GM18951 (cell line): Measurements from ENCODE around the gene MALT1.

ENCODE experiments used
- POLR2A ChIP-seq: IDR thresholded peaks from 4 replicates; pipeline ENCODE4 v1.6.1; 2011; ENCODE audit warnings: mild to moderate bottlenecking; ENCODE audit not compliant: insufficient read length, insufficient read depth; ENCODE audit errors: extremely low read depth
- in situ Hi-C: fragments of 300-500 bp; cut with MboI; formaldehyde crosslinking; loops from one replicate; pipeline ENCODE4 v1.12.0; 2022; ENCODE audit warnings: low sequenced_read_pairs, mixed read lengths, inconsistent platforms; ENCODE audit not compliant: unreplicated experiment

The MALT1 gene

DNA sequence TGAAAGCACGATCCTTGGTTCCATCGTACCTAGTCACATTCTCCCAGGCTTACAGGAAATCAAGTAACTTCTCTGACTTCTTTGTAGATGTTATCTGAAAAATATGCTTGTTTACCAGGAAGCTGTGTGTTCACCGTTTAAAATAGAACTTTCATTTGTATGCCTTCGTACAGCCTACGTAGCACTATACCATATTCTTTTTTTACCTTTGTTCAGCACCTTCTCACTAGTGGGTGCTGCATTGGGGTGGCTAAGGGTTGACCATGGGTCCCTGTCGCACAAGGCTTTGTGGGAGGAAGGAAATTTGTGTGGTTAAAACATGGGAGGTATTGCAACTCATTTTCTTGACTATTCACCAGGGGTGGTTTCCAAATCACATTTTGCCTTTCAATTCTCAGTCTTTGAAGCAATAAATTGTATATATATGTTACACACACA lies 16.6 kb downstream of the MALT1 start:
- in situ Hi-C loops: no loop called here
- TF ChIP-seq POLR2A: no peak

DNA sequence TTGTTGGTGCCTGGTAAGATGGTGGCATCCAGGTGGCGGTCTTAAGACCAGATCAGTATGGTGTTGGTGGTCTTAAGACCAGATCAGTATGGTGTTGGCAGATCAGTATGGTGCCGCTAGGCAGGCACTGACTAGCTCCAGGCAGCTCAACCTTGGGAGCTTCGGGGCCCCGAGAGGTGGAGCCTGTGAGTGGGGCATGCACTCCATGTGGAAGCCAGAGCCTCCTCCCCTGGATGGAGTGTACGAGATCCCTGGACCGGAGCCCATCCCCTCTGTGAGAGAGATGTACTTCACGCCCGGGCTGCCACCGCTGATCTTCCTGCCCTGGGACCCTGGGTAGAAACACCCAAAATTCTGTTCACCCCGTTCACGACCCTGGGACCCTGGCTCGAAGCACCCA lies 19.0 kb downstream of the MALT1 start:
- no peak for TF ChIP-seq POLR2A
- in situ Hi-C loops: no loop called here

DNA sequence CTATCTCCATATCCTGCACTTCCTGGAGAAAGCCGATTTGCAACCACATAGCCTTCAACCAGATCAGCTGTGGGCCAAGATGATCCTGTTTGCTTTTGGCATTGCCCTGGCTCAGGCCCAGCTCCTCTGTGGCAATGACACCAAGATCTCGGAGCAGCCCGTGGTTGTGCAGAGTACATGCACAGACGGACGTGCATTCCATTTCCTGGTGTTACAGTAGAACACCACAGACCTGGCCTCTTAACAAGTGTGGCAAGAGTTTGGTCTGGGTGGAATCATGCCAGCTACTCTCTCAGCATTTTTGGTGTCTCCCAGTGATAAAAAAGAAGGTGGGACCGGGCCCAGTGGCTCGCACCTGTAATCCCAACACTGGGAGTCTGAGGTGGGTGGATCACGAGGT lies 20.0 kb downstream of the MALT1 start:
- no peak for TF ChIP-seq POLR2A
- in situ Hi-C loops: no loop called here

- in situ Hi-C loops: no loop called here
- no peak for TF ChIP-seq POLR2A
Measured at GRCh38 chr18:58692422-58693185, 21.3 kb downstream of the MALT1 start.

DNA sequence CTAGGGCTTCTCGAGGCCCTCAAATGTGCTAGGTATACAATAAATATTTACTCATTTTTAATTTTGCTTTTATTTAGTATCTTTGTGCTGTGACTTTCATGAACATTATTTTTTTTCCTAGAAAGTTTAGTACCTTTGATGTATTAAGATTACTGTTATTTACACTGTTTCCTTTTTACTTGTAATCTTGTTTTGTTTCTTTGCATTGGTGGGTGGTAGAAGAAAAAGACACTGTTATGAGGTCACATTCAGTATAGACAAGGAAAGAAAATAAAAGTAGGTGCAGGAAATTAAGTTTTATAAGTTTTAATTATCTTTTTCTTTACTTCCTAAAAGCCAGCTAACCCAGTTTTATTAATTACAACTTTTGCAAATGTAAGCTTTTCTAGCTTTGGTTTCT lies 23.0 kb downstream of the MALT1 start:
- in situ Hi-C loops: no loop called here
- TF ChIP-seq POLR2A: no peak

- TF ChIP-seq POLR2A: no peak
- in situ Hi-C loops: no loop called here
Measured at GRCh38 chr18:58694720-58695468, 23.6 kb downstream of the MALT1 start.

GRCh38 chr18:58695772-58696171 lies 24.5 kb downstream of the MALT1 start:
- in situ Hi-C loops: no loop called here
- no peak for TF ChIP-seq POLR2A

- in situ Hi-C loops: no loop called here
- no peak for TF ChIP-seq POLR2A
Measured at GRCh38 chr18:58697146-58697545, 25.9 kb downstream of the MALT1 start.

DNA sequence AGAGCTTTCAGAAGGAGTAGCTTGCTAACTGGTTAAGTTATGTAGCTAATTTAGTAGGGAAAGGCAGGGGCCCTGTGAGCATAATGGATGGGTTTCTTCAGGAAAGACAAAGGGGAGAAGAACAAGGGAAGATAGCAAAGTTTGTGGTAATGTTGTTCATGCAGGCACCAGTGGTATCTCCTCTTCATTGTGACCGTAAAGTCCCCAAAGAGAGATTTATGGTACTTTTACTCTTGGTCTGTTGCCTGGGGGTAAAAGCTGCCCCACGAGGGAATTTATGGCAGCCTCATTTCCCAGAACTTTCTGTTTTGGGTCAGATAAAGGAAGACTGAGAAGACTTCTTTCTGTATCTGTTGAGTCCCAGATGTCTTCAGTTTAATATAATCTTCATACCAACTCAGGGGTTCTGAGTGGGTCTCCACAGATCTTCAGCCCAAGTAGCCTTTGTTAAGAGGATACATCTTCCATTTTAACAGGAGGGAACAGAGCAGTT lies 27.5 kb downstream of the MALT1 start:
- in situ Hi-C loops: no loop called here
- TF ChIP-seq POLR2A: no peak

DNA sequence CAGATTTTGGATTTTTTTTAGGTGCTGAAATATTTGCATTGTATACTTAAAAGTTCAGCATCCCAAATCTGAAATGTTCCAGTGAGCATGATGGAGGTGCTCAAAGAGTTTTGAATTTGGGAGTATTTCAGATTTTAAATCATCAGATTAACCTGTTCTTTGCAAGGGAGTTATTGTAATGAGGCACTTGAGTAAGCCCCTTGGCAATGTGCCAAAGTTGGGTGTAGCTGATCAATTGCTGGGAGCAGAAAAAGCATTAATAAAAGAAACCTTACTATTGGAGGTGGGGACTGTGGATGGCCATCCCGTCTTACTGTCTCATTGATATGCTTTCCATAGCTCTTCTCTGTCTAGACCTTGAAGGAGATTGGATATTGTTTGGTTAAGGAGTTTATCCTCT lies 28.3 kb downstream of the MALT1 start:
- in situ Hi-C loops: no loop called here
- TF ChIP-seq POLR2A: no peak

DNA sequence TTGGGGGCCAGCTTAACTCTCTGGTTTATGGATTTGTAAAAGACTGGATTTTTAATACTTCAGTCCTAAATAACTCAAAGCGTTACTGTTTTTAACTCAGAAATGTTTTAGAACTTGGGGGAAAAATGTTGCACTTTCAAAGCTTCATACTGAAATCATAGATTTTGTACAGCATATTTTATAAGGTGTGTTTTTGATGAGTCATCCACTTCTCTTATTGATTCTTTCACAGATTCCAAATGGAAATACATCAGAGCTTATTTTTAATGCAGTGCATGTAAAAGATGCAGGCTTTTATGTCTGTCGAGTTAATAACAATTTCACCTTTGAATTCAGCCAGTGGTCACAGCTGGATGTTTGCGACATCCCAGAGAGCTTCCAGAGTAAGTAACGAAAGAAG lies 28.9 kb downstream of the MALT1 start:
- in situ Hi-C loops: no loop called here
- TF ChIP-seq POLR2A: no peak

GRCh38 chr18:58712930-58713329 lies 41.7 kb downstream of the MALT1 start:
- in situ Hi-C loops: no loop called here
- no peak for TF ChIP-seq POLR2A

DNA sequence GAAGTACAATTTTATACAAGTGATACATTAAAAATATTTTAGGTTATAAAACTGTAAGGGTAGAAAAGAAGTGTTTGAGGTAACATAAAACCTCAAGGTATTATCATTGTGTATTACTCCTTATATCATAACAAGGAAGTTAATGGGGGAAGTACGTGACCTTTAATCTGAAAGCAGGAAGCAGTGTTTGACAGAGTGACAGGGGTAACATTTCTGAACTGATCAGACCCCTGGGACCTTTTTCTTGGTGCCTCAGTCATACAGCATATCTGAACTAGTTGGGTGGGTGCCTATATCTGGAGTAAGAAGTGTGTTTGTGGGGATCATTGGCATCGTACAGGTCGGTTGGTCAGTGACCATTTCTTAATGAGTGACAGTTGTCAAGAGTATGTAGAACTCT lies 43.0 kb downstream of the MALT1 start:
- in situ Hi-C loops: no loop called here
- no peak for TF ChIP-seq POLR2A

DNA sequence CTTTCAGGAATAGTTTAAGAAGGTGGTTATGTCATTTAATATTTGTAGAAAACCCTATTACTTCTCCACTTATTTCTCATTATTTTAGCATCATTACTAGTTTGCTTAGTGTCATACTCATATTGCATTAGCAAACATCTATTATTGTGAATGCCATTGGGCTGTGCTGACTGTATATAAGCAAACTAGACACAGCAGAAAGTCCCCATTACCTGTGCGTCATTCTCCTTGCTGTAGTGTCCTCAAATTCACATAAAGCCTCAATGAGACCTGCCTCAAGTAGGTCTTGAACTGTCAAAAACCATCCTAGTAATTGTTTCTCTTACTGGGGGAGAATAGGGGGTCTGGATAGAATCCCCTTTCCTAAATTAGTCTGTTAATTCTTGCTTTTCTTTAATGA lies 43.6 kb downstream of the MALT1 start:
- in situ Hi-C loops: no loop called here
- no peak for TF ChIP-seq POLR2A
